HG03439 (cell line): ENCODE measurements around the gene ALG14.
"Not testable (repeated sequence)": the region's sequence is repeated elsewhere in the genome, so short reads cannot be mapped to it uniquely, and the experiment has no call there.

Source experiments
- ATAC-seq: cut with Tn5 transposase; IDR thresholded peaks from one replicate; pipeline ENCODE4 v1.9.1; 2021; ENCODE audit warnings: mild to moderate bottlenecking, moderate library complexity; ENCODE audit not compliant: unreplicated experiment

ALG14 gene

DNA sequence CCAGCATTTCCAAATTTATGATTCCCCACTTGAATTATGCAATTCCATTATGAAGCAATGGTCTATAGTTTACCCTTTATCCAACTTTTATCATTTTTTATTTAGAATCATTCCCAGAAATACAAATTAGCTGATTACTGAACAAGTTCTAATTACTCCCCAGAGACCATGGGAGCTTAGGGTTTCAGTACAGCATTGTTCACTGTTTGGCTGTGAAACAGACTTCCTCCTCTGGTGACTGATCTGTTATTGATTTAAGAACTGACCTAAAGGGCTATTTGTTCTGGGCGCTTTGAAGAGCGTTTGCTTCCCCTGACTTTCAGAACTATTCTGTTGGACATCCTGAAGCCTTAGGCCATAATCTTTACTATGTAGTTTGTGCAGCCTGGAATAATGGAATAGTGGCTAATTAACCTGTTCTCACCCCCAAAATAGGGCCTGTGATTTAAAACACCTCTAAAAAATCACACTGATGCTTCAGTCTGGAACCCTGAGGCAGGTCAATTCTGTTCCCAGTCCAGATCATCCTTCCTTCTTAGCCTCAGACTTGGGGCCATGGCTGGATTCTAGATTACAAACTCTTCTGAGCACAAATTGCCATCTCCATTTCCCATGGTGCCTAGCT lies 58.7 kb downstream of the ALG14 start:
- no peak for ATAC-seq

DNA sequence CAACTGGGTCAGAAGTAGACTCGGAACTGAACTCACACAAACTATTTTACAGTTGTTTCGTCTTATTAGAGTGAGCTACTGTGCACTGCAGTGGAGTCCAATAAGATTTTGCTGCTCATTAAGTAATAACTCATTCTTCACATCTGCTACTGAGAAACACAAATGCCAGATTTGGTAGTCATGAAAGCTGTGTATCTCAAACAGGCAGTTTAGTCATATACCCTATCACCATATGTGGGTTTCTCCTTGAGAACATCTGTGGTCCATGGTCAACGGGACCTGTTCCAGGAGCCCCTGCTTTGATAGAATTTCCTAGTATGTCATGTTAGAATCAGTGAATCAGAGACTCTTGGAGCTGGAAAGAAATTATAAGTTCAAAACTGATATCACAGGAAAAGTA lies 60.4 kb downstream of the ALG14 start:
- ATAC-seq: no peak

DNA sequence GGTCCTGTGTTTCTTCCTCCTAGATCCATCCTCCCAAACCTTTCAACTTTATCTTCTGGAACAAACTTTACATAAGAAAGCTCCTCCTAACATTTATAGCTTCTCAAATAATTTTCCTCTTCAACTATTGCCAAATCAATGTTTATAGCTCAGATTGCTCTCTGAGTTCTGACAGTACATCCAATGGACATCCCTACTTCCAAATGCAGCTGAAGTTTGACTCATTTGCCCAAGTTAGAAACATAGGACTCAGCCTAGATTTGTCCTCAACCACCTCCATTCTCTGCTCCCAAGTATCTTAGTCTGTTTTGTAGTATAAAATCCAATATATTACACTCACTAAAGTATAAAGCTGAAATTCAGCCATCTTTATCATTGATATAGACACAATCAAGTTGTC lies 62.6 kb downstream of the ALG14 start:
- no peak for ATAC-seq

DNA sequence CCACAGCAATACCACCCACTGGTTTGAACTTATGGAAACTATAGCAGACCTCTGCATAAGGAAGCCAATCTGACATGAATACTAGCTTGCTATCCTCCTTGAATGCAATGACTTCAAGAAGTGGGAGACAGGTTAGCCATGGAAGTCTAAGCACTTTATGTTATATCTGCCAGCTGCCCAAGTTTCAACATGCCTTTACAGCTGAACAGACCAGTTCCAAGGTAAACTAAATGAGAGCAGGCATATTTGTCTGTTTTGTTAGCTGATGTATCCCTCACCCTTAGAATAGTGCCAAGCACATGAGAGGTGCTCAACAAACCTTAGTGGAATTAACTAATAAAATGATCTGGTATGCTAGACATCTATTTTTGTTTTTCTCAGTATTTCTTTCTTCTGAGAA lies 65.1 kb downstream of the ALG14 start:
- ATAC-seq: no peak

DNA sequence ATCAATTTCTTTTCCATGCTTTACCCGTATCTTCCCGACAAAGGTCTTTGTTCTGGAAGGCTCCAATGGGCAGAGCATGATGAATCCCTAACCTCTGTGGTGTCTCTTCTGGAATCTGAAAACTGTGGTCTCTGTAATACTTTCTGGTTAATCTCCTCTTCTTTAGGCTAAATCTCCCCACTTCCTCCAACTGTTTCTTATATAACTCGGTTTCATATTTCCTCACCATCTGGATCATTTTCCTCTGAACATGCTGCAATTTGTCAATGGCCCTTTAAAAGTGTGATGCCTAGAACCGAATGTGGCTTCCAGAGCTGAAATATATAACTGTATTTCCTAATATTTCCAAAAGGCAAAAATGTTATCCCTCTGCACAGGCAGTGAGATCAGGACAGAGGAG lies 66.1 kb downstream of the ALG14 start:
- ATAC-seq: no peak

DNA sequence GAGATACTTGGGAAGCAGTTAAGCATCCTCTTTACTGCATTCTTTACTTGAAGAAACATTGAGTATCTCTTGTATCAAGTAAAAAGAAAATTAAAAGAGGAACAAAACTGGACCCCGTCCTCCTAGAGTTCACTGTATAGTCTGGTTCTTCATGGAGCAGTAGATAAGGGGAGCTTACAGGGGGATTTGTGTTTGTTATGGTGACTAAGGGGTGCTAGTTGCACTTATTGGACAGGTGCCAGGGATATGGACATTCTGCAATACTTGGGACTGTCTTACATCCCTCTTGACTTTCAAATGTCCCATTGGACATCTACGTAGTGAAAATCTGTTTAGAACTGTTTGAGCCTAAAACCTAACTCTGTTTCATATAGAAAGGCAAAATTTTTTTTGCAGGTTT lies 67.2 kb downstream of the ALG14 start:
- ATAC-seq: no peak

DNA sequence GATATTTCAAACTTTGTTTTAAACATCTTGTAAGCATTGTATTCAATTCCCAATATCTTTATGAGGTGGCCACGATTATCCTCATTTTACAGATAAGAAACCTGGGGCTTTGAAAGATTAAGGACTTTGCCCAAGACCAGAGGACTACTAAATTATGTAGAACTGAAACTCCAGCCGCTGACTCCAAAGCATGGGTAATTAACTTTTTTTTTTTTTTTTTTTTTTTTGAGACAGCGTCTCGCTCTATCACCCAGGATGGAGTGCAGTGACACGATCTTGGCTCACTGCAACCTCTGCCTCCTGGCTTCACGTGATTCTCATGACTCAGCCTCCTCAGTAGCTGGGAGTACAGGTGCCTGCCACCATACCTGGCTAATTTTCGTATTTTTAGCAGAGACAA lies 68.7 kb downstream of the ALG14 start:
- ATAC-seq: no peak

DNA sequence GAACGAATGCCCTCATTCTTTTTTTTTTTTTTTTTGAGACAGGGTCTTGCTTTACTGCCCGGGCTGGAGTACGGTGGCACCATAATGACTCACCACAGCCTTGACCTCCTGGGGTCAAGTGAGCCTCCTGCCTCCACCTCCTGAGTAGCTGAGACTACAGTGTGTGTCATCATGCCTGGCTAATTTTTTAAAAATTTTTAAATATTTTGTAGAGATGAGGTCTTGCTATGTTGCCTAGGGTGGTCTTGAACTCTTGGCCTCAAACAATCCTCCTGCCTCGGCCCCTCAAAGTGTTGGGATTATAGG lies 69.4 kb downstream of the ALG14 start:
- no peak for ATAC-seq

DNA sequence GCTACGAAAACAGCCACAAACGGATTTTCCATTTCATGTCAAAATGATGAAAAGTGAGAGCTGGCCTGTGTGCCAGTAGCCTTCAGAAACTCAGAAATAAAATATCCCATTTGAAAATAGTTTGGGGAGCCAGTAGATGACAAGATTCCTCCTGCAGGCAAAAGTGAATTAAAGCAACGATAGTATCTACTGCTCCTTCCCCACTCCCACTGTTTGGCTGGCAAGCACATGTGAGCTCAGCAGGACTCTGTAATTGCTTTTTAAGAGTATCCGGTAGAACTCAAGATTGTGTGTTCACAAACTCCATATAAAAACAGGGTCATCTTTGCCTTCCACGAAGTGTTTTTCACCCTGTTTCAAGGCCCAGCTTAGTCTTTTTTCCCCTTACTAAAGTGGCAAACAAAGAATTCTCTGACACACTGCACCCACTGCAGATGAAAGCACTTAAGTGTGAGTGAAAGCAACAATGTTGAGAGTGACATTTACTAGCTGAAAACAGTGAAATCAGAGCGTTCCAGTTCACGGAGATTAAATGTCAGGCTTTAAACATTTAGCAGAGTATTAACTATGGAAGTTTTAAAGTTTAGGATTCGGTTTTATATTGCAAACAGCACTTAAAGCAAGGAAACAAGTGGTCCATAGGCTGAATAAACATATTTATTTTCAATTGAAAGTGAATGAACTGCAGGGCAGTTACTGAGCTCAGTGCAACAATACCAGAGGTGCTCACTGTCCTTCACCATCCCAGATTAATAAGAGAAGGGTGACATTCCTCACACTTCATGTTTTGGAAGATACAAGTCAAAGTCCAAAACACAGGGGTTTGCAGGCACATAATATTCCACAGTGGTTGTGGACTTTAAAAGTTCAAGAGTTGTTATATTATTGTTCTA lies 70.0 kb downstream of the ALG14 start:
- no peak for ATAC-seq

DNA sequence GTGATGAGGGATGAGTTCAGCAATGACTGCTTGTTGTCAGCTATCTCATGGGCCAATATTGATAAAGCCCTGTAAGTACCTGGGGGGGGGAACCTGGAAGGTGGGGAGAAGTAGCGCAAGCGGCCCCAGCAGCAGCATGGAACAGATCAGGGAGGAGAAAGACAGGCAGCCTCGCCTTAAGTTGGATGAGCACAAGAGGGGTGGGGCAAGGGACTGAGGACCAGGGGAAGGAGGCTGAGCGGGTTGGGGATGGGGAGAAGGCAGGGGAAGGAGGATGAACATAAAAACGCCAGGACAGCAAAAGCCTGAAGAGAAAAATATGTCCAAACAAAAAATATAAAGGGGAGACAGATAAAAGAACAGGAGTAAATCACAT lies 70.6 kb downstream of the ALG14 start:
- ATAC-seq: no peak

DNA sequence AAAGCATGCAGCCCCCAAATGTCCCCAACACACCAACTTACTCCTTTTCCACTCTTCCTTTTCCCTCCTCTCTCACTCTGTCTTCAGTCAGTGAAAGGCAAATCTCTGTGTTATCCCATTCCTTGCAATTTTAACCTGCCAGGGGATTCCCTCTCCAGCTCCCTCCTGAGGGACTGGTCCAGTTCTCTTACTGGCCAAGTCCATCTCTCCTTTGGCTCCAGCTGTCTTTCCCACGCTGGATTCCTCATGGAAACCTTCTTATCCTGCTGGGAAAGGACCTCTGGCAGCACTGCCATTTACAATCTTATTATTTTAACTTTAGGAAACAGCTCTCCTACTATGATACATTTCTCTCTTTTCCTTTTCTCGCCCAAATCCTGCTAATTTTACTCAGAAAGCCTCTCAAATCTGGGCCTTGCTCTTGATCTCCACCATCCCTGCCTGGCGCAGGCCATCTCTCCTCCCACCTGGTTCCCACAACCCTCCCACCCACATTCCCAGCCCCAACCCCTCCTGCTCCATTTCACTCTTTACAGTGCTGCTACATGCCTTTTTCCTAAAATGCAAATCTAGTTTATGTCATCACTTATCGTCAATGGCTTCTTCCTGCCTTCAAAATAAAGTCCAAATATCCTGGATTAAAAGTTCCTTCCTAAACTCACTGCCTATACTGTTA lies 73.2 kb downstream of the ALG14 start:
- ATAC-seq: no peak

DNA sequence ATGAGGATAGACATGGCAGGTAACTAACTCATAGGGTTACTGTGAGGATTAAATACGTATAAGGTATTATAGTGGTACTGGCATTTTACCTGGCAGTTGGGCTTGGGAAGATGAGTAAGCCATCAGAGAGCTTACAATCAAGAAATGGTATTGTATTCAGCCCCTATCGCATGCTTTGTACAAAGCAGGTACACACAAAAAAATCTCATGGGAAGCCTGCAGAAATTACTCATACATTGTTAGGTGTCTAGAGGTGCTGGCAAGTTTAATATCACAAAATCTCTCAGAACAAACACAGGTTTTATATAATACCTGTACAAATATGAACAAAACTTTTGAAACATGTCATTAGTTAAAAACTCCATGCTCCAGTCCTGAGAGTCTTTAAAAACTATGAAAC lies 74.0 kb downstream of the ALG14 start:
- no peak for ATAC-seq

DNA sequence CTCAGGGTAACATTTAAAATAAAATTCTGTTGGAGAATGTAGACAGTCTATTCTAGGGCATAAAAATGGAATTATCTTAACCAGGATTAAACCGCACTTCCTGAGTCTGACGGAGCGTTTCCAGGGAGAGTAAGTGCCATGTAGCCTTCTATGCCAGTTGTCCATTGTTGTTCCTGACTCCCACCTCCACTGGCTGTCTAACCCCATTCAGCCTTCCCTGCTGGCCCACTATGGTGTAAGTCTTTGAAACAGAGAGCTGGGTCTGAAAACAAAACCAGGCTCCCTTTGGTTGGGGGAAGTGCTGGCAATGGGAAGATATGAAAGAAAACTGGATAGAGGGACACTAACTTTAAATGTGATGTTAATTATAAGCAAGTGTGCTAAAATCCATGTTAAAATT lies 74.6 kb downstream of the ALG14 start:
- ATAC-seq: no peak

DNA sequence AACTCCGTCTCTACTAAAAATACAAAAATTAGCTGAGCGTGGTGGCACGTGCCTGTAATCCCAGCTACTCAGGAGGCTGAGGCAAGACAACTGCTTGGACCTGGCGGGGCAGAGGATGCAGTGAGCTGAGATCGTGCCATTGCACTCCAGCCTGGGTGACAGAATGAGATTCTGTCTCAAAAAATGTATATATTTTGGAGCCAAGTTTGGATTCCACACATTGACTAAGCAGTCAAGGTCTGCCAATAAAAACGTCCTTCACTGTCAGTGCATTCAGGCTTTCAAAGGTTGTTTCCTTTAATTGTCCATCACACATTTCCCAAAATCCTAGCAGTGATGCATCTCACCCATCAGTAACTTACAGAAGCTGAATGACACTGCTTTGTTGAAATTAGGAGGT lies 77.2 kb downstream of the ALG14 start:
- not testable (repeated sequence) for ATAC-seq

DNA sequence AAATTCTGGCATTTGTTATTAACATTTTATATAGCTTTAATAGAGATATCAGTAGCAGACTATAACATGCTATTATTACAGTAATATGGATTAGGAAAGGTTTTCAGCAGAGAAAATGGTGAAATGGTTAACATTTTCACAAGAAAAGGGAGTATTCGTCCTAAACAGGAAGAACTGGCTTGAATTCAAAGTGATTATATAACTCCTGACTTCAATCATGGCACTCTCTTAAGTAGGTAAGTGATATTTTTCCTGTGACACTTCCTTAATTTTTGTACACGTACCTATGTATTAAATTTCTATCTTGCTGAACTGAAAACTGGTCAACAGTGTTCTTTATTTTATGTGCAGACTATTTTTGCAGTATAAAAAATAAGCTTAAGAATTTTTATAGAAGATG lies 77.9 kb downstream of the ALG14 start:
- no peak for ATAC-seq

DNA sequence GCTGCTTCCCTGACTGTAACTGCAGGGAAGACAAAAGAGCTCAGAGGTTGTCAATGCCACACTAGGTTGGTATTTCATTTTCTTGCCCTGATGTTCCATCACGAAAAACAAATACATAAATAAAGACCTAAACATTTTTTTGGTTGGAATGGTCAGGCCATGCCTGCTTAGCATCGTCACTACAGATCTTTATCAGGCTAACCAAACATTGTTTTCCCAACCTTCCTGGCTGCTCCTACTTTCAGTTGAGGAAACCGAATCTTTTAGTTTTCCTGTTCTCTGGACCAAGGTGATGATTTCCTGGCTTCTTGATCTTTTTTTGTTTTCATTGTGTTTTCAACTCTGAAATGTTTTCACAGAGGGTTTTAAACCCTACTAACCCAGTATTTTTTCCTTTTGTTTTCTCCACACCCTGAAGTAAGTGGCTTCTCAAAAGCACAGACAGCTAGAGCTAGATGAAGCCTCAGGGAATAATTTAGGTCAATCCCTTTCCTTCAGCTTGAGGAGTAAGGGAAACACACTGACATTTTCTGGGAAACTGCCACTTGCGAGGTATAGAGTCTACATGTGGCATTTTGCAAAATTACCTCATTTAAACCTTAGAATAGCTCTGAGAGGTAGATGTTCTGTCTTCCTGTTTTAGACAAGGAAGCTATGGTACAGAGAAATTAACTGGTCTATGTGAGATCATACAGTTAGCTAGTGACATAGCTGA lies 78.7 kb downstream of the ALG14 start:
- no peak for ATAC-seq

DNA sequence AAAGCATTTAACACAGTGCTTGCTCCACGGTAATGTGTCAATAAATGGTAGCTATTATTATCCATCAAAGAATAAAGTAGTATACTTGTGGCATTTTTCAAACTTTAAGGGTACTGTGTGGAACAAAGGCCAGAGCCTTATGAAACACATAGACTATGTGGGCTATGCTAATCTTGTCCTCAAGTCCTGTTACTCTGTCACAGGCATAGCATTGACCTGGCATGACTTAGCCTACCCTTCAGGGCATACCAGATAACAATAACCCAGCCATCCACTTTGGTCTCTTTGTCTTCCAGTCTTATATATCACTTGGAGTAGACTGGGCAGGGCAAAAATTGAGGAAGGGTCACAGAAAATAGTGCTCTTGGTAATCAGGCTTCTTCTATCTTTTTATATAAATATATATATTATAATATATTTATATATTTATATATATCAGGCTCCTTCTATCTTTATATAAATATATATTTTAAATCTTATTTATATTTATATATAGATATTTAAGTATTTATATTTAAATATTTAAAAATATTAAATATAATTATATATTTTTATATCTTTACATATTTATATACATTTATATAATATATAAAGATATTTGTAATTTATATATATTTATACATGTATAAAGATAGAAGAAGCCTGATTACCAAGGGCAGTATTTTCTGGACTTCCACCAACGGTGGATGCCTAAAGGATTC lies 79.7 kb downstream of the ALG14 start:
- no peak for ATAC-seq

DNA sequence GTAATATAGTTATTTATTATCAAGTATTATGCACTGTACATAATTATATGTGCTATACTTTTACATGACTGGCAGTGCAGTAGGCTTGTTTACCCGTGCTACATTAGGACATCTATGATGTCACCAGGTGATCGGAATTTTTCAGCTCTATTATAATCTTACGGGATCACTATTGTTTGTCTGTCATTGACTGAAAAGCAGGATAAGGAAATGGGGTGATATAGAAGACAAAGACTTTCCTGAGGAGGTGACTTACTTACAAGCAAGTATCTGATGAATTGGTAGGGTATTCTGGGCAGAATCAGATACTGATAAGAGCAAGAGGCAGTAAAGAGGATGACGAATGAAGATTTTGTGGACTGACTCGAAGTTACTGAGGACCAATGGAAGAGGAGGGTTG lies 80.6 kb downstream of the ALG14 start:
- ATAC-seq: no peak

DNA sequence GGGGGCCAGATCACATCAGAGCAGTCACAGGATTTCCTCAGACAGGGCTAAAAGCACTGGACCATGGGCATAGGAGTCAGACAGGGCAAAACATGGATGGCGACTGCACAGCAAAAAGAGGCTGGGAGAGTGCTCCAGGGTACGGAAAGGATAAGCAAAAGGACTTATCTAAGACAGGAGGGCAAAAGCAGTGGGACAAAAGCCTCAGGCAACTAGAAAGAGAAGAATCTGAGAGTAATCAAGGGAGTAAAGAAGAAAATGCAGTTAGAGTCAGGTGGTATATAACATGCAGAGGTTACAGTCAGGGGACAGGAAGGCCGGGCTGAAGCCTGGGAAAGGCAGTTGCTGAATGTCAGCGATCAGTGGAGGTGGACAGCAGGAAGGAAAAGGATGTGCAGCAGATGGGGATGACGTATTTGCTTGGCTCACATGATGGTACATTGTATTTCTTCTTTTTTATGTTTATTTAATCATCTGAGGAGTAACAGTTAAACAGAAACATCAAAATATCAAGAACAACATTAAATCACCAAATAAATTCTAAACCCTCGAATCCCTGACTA lies 82.8 kb downstream of the ALG14 start:
- no peak for ATAC-seq

DNA sequence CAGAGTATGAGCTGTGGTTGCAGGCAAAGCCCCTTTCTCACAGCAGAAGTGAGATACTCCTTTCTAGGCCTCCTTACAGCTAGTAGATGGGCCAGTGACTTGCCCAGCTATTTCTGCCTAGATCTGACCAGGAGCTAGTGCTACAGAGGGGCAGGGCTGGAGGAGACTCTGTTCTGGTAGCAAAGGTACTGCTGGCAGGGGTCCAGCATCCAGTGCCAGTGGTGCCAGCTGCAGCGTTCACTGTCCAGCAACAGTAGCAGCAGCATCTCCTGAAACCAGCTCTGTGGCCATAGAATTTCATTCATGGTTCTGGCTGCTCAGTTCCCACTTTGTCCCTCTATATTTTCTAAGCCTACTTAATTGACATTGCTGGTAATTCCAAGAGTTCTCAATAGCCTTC lies 83.4 kb downstream of the ALG14 start:
- ATAC-seq: no peak

DNA sequence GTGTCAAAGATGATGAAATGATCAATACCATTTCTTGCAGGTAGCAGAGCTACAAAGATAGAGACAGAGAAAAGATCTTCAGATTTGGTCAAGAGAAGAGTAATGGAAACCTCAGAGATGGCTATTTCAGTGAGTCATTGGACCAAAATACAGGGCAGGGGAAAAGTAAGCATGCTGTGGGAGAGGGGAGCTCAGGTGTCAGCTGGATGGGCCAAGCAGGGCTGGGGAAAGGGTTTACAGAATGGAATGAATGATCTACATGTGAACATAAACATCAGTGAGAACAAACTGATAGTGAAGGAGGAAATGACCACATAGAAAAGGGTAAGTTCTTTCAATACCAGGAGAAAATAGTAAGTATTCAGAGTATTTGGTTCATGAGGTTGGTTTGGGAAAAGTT lies 84.4 kb downstream of the ALG14 start:
- no peak for ATAC-seq
